ENCODE results near the gene ARHGAP6. TPM values are rescaled to one million over a fixed set of nuclear protein-coding genes. Genes with fewer than 3 reads are reported as not detected.

Gene ARHGAP6
- total and polyA plus RNA-seq, 4 donors = 3.8 to 5.8 (median 4.2) TPM

DNA sequence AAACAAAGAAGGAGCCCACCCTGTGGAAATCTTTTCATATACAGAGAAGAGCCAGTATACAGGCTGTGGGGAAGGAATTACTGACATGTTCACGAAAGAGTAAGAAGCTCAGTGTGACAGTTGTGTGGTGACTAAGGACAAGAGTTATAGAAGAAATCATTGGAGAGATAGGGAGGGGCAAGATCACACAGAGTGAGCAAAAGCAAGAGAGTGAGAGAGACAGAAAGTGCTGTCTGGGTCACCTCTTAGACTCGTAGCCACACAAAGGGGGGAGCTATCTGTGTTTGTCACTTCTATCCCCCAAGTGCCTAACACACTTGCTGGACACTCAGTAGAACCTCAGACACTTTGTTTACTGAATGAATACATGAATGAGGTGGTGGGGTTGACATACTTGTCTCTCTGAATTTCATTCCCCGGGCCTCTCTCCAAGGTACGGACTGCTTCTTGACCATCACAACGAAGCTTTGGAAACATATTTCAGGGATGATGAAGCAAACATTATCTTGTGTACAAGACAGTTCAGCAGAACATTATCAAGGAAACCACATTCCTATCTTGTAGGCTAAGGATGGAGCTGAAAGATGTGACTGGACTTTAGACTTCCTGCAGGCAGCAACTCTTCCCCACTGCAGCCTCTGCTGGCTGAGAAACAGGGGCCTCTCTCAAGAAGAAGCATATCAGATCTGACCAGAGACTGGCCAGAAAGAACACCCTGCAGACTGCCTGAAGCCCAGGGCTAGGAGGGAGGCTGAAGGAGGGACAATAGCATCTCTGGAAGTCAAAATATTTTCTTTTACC is 204.3 kb downstream of the ARHGAP6 start:
- no peak overlapping the region for H3K4me3 ChIP-seq (ENCODE audit: low read depth, low read length)
- WGBS (ENCODE audit: insufficient coverage) = 45% methylated on average over 2 of the region's 5 CpGs
- H3K27me3 ChIP-seq (ENCODE audit: control insufficient read depth, insufficient read depth, low read length) = no peaks in the 10 kb centered on the region
- H3K4me1 ChIP-seq (ENCODE audit: control insufficient read depth, insufficient read depth, low read length) = no peaks in the 10 kb centered on the region
- no peak for DNase-seq (ENCODE audit: low read depth in 4 of 6, low spot score in 6 of 6)
- H3K9me3 ChIP-seq (ENCODE audit: control insufficient read depth, insufficient read depth, low read length) = no peaks in the 10 kb centered on the region
- H3K27ac ChIP-seq (ENCODE audit: low read depth, low read length) = peak overlapping the region; percentile 4
- no peaks in the 10 kb centered on the region for H3K36me3 ChIP-seq (ENCODE audit: control insufficient read depth, insufficient read depth, low read length)

DNA sequence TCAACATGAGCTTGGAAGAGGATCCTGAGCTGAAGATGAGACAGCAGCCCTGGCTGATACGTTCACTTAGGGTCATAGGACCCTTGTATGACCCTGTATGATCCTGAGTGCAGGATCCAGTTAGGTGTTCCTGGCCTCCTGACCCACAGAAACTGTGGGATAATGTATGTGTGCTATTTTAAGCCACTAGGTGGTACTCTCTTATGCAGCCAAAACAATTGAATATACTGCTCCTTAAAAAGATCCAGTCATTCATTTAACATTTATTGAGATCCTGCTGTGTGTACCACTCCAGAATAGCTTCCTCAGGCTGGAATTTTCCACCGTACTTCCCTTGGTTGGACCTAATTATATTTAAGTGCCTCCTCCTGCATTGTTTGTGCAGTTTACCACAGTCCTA is 205.4 kb downstream of the ARHGAP6 start:
- no peak for DNase-seq (ENCODE audit: low read depth in 4 of 6, low spot score in 6 of 6)
- 78% methylated on average over 1 of the region's 2 CpGs for WGBS (ENCODE audit: insufficient coverage)
- no peaks in the 10 kb centered on the region for H3K36me3 ChIP-seq (ENCODE audit: control insufficient read depth, insufficient read depth, low read length)
- no peaks in the 10 kb centered on the region for H3K4me1 ChIP-seq (ENCODE audit: control insufficient read depth, insufficient read depth, low read length)
- no peaks in the 10 kb centered on the region for H3K9me3 ChIP-seq (ENCODE audit: control insufficient read depth, insufficient read depth, low read length)
- H3K27ac ChIP-seq (ENCODE audit: low read depth, low read length) = no peak overlapping the region
- no peak overlapping the region for H3K4me3 ChIP-seq (ENCODE audit: low read depth, low read length)
- no peaks in the 10 kb centered on the region for H3K27me3 ChIP-seq (ENCODE audit: control insufficient read depth, insufficient read depth, low read length)

DNA sequence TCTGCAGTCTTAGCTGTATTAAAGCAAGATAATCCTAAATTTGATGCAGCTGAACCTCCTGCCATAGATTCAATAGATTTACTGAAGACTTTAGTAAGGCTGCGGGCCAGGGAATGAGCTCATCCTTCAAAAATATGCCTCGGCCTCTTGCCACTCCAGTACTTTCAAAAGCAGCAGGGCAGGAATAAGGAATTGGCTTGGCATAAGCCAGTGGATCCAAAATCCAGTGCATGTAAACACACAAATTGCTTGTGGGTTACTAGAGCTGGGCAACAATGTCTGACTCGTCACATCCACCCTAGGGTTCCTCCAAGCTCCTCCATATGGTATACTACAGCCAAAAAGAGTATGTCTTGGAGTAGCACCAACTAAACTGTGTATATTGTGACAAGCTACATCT is 207.6 kb downstream of the ARHGAP6 start:
- Histone ChIP-seq H3K36me3 (ENCODE audit: control insufficient read depth, insufficient read depth, low read length) (no peaks in the 10 kb centered on the region), H3K9me3 (ENCODE audit: control insufficient read depth, insufficient read depth, low read length) (no peaks in the 10 kb centered on the region), H3K27me3 (ENCODE audit: control insufficient read depth, insufficient read depth, low read length) (no peaks in the 10 kb centered on the region), H3K27ac (ENCODE audit: low read depth, low read length) (no peak overlapping the region), H3K4me1 (ENCODE audit: control insufficient read depth, insufficient read depth, low read length) (no peaks in the 10 kb centered on the region), H3K4me3 (ENCODE audit: low read depth, low read length) (no peak overlapping the region)
- peak in 1 of 6 donors; percentile 68 for DNase-seq (ENCODE audit: low read depth in 4 of 6, low spot score in 6 of 6)
- 68% methylated on average over 2 of the region's 3 CpGs for WGBS (ENCODE audit: insufficient coverage)

DNA sequence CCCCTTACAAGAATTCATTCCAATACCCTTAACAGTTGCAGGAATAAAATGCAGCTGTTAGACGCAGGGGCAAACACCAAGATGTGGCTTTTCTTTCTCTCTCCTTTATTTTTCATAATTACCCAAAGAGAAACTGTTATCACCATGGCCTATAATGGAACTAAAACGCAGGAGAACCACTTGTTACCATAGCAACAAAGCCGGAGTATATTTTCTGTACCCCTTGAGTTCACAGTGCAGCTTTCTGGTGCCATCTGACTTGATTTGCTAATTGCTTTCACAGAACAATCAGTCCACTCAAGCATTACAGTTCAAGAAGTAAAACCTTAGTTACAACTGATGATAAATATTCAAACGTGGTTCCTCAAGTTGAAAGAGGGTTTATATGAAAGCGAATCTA is 214.6 kb downstream of the ARHGAP6 start:
- H3K36me3 ChIP-seq (ENCODE audit: control insufficient read depth, insufficient read depth, low read length) = no peaks in the 10 kb centered on the region
- WGBS (ENCODE audit: insufficient coverage) = 35% methylated on average over 4 of the region's 5 CpGs
- no peak overlapping the region for H3K27ac ChIP-seq (ENCODE audit: low read depth, low read length)
- no peaks in the 10 kb centered on the region for H3K9me3 ChIP-seq (ENCODE audit: control insufficient read depth, insufficient read depth, low read length)
- no peak overlapping the region for H3K4me3 ChIP-seq (ENCODE audit: low read depth, low read length)
- H3K4me1 ChIP-seq (ENCODE audit: control insufficient read depth, insufficient read depth, low read length) = no peaks in the 10 kb centered on the region
- no peaks in the 10 kb centered on the region for H3K27me3 ChIP-seq (ENCODE audit: control insufficient read depth, insufficient read depth, low read length)
- peak in 3 of 6 donors; percentile 25 to 82 (median 40) for DNase-seq (ENCODE audit: low read depth in 4 of 6, low spot score in 6 of 6)

DNA sequence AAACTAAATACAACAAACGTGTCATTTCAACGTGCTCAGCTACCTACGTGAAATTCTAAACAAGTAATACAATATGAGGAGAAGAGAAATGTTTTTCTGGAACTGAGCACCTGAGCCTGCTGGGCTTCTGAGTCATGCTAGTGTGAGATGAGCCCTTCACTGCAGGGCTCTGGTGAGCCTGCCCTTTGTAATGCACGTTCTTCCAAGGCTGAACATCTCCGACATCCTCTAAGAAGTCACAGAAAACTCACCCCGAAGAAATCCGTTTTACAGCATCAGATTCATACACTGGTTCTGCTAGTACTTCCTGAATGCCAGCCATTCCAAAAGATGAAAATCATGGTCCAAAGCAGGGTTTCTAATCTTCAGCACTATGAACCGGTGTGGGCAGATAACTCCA is 215.4 kb downstream of the ARHGAP6 start:
- DNase-seq (ENCODE audit: low read depth in 4 of 6, low spot score in 6 of 6) = peak in 1 of 6 donors; percentile 31
- Histone ChIP-seq H3K27ac (ENCODE audit: low read depth, low read length) (no peak overlapping the region), H3K9me3 (ENCODE audit: control insufficient read depth, insufficient read depth, low read length) (no peaks in the 10 kb centered on the region), H3K4me3 (ENCODE audit: low read depth, low read length) (no peak overlapping the region), H3K4me1 (ENCODE audit: control insufficient read depth, insufficient read depth, low read length) (no peaks in the 10 kb centered on the region), H3K27me3 (ENCODE audit: control insufficient read depth, insufficient read depth, low read length) (peaks cover 1% of the 10 kb centered on the region), H3K36me3 (ENCODE audit: control insufficient read depth, insufficient read depth, low read length) (no peaks in the 10 kb centered on the region)
- 68% methylated on average over 5 of the region's 8 CpGs for WGBS (ENCODE audit: insufficient coverage)

DNA sequence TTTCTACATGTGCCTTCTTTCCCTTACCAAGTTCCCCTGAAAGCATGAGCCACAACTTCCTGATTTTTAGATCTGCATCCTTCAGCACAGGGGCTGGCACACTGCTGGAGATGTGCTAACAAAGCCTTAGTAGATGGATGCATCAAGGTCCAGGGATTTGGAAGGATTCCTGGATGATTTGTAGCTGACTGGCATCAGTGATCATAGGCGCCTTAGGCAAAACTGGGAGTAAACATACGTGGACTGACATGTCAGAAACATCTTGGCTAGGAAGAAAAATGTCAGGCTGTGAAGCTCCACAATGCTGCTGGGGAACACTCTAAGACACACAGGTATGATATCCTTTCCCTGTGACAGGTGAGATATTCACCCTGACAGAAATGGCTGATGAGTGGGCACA is 216.1 kb downstream of the ARHGAP6 start:
- no peaks in the 10 kb centered on the region for H3K36me3 ChIP-seq (ENCODE audit: control insufficient read depth, insufficient read depth, low read length)
- no peaks in the 10 kb centered on the region for H3K9me3 ChIP-seq (ENCODE audit: control insufficient read depth, insufficient read depth, low read length)
- WGBS (ENCODE audit: insufficient coverage) = 52% methylated on average over 2 of the region's 2 CpGs
- H3K27me3 ChIP-seq (ENCODE audit: control insufficient read depth, insufficient read depth, low read length) = peaks cover 2% of the 10 kb centered on the region
- H3K27ac ChIP-seq (ENCODE audit: low read depth, low read length) = no peak overlapping the region
- no peak for DNase-seq (ENCODE audit: low read depth in 4 of 6, low spot score in 6 of 6)
- no peak overlapping the region for H3K4me3 ChIP-seq (ENCODE audit: low read depth, low read length)
- H3K4me1 ChIP-seq (ENCODE audit: control insufficient read depth, insufficient read depth, low read length) = no peaks in the 10 kb centered on the region

DNA sequence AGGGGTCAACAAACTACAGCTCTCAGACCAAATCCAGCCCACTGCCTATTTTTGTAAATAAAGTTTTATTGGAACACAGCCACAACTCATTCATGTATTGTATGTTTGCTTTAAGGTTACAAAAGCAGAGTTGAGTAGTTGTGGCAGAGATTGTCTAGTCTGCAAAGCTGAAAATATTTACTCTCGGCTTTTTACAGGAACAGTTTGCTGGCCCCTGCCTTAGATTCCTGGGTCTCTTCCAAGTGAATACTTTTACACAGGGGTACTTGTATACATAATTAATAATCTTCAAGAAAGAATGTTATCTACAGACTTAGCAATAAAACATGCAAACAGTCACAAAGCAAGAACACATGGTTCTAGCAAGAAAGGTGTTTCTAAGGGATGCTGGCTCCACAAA is 218.3 kb downstream of the ARHGAP6 start:
- peaks cover 6% of the 10 kb centered on the region for H3K27me3 ChIP-seq (ENCODE audit: control insufficient read depth, insufficient read depth, low read length)
- H3K9me3 ChIP-seq (ENCODE audit: control insufficient read depth, insufficient read depth, low read length) = no peaks in the 10 kb centered on the region
- H3K36me3 ChIP-seq (ENCODE audit: control insufficient read depth, insufficient read depth, low read length) = no peaks in the 10 kb centered on the region
- no peak overlapping the region for H3K27ac ChIP-seq (ENCODE audit: low read depth, low read length)
- DNase-seq (ENCODE audit: low read depth in 4 of 6, low spot score in 6 of 6) = no peak
- no CpG with 5 or more reads among the region's 1 CpG for WGBS (ENCODE audit: insufficient coverage)
- no peak overlapping the region for H3K4me3 ChIP-seq (ENCODE audit: low read depth, low read length)
- no peaks in the 10 kb centered on the region for H3K4me1 ChIP-seq (ENCODE audit: control insufficient read depth, insufficient read depth, low read length)

DNA sequence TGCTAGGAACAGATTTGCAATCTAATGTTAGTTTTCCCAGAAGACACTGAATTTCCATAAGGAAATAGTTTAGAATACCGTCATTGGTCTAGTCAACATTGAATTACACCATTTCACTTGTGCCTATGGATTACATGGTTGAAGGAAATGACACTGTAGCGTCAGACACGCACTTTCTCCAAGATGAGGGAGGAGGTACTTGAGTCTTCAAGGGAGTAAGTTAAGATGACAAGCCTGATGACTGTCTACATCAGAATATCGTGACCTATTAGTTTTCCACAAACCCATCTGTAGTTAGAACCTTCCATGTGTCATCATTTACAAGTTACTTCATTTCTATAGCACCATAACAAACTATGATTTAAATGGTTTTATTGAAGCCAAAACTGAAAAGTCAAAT is 218.8 kb downstream of the ARHGAP6 start:
- no peak overlapping the region for H3K27ac ChIP-seq (ENCODE audit: low read depth, low read length)
- no peak for DNase-seq (ENCODE audit: low read depth in 4 of 6, low spot score in 6 of 6)
- H3K4me3 ChIP-seq (ENCODE audit: low read depth, low read length) = no peak overlapping the region
- no peaks in the 10 kb centered on the region for H3K36me3 ChIP-seq (ENCODE audit: control insufficient read depth, insufficient read depth, low read length)
- H3K27me3 ChIP-seq (ENCODE audit: control insufficient read depth, insufficient read depth, low read length) = peaks cover 6% of the 10 kb centered on the region
- no CpG with 5 or more reads among the region's 4 CpGs for WGBS (ENCODE audit: insufficient coverage)
- no peaks in the 10 kb centered on the region for H3K4me1 ChIP-seq (ENCODE audit: control insufficient read depth, insufficient read depth, low read length)
- no peaks in the 10 kb centered on the region for H3K9me3 ChIP-seq (ENCODE audit: control insufficient read depth, insufficient read depth, low read length)

DNA sequence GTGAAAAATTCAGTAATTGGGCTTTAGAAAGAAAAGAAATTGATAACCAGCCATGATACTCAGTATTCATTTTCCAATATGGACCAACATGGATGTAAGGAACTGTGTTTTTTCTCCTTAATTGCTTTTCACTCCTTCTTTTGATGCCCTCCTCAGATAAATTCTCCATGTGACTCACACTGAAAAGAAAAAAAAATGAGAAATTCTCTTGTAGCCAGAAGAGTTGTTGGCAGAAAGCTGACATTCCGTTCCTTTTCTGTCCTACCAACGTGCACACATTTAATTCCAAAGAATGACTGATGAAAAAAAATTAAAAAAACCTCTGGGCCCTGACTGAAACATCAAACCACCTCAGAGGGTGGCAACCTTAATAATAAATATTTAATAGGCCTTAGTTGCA is 219.4 kb downstream of the ARHGAP6 start:
- DNase-seq (ENCODE audit: low read depth in 4 of 6, low spot score in 6 of 6) = no peak
- whole genome bisulfite sequencing (ENCODE audit: insufficient coverage) = no CpG with 5 or more reads among the region's 2 CpGs
- Histone ChIP-seq H3K9me3 (ENCODE audit: control insufficient read depth, insufficient read depth, low read length) (no peaks in the 10 kb centered on the region), H3K27me3 (ENCODE audit: control insufficient read depth, insufficient read depth, low read length) (peaks cover 6% of the 10 kb centered on the region), H3K27ac (ENCODE audit: low read depth, low read length) (no peak overlapping the region), H3K4me1 (ENCODE audit: control insufficient read depth, insufficient read depth, low read length) (no peaks in the 10 kb centered on the region), H3K36me3 (ENCODE audit: control insufficient read depth, insufficient read depth, low read length) (no peaks in the 10 kb centered on the region), H3K4me3 (ENCODE audit: low read depth, low read length) (no peak overlapping the region)

DNA sequence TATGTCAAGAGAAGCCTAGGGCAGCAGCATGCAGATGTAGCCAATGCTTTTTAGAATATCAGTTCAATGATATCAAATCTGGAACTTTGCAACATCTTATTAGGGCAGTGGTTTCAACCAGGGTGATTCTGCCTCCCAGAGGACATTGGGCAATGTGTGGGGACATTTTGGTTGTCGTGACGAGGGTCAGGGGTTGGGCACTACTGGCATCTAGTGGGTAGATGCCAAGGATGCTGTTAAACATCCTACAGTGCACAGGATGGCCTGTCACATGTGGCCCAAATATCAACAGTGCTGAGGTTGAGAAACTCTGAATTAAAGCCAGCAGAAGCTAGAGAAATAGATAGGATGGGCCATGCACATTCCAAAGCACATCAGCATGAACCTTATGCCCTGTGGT is 220.2 kb downstream of the ARHGAP6 start:
- WGBS (ENCODE audit: insufficient coverage) = 72% methylated on average over 2 of the region's 2 CpGs
- no peak for DNase-seq (ENCODE audit: low read depth in 4 of 6, low spot score in 6 of 6)
- Histone ChIP-seq H3K27ac (ENCODE audit: low read depth, low read length) (no peak overlapping the region), H3K4me1 (ENCODE audit: control insufficient read depth, insufficient read depth, low read length) (no peaks in the 10 kb centered on the region), H3K9me3 (ENCODE audit: control insufficient read depth, insufficient read depth, low read length) (no peaks in the 10 kb centered on the region), H3K36me3 (ENCODE audit: control insufficient read depth, insufficient read depth, low read length) (no peaks in the 10 kb centered on the region), H3K4me3 (ENCODE audit: low read depth, low read length) (no peak overlapping the region), H3K27me3 (ENCODE audit: control insufficient read depth, insufficient read depth, low read length) (peaks cover 11% of the 10 kb centered on the region)

All from spinal cord (tissue), 10 donors.